ENCODE results near the gene SLC2A1. TPM values are rescaled to one million over a fixed set of nuclear protein-coding genes. Genes with fewer than 3 reads are reported as not detected.

SLC2A1 gene
- total and polyA plus RNA-seq, 2 of the 13 experiments (the other 11 are each of a cell fraction or from before 2014, with no cell fraction given) = 125 to 423 TPM

DNA sequence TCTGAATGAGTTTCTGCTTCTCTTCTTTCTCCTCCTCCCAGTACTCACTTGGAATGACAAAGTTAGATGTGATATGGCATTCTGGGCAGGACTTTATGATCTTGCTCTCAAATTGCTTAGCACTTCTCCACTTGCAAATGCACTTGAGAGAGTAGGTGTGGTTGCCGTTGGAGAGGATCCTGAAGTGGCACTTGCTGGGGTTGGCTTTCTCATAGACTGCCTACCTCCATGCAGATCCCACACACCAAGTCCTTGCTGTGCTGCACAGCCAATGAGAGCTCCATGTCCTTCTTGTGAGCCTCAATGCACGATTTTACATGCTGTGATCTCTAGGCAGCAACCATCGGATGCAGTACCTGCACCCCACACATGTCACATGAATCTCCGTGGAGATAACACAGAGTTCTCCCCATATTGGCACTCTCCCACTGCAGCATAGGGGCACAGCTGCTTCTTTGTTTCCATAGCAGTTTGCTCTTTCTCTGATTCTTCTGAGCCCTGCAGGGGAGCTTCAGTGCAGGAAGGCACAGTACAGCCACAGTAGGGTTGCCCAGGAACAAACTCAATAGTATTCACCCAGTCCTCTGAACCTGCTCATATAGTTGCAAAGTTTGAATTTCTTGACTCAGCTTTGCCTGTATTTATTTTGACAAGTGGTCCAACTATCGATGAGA, 67.1 kb downstream of the SLC2A1 start (continued):
- no peak for TF ChIP-seq MEIS1 (CRISPR knock-in tag; IDR thresholded peaks at IDR 0.05; ENCODE audit: borderline replicate concordance)
- TF ChIP-seq THAP11 (CRISPR knock-in tag; IDR thresholded peaks at IDR 0.05) = no peak
- TF ChIP-seq, protein P1, sequence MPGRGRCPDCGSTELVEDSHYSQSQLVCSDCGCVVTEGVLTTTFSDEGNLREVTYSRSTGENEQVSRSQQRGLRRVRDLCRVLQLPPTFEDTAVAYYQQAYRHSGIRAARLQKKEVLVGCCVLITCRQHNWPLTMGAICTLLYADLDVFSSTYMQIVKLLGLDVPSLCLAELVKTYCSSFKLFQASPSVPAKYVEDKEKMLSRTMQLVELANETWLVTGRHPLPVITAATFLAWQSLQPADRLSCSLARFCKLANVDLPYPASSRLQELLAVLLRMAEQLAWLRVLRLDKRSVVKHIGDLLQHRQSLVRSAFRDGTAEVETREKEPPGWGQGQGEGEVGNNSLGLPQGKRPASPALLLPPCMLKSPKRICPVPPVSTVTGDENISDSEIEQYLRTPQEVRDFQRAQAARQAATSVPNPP (CRISPR knock-in tag; IDR thresholded peaks at IDR 0.05) = no peak
- TF ChIP-seq ZNF878 (CRISPR knock-in tag; IDR thresholded peaks at IDR 0.05) = no peak
- TF ChIP-seq ZNF839 (CRISPR knock-in tag; IDR thresholded peaks at IDR 0.05; ENCODE audit: borderline replicate concordance) = no peak
- no peak for TF ChIP-seq ZNF562 (CRISPR knock-in tag; IDR thresholded peaks at IDR 0.05; ENCODE audit: borderline replicate concordance)

DNA sequence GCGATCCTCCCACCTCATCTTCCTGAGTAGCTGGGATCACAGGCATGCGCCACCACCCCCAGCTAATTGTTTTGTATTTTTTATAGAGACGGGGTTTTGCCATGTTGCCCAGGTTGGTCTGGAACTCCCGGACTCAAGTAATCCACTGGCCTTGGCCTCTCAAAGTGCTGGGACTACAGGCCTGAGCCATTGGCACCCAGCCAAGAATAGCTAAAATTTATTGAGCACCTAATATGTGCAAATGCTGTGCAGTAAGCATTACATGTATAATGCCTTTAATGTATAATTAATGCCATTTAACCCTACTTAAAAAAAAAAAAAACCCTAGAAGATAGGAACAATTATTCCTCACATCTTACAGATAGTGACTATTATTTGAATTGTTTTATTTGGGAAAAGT, 69.4 kb downstream of the SLC2A1 start:
- no peak overlapping the region for H3K4me2 ChIP-seq (ENCODE audit: low read depth, low read length)
- H3K79me2 ChIP-seq (ENCODE audit: insufficient read depth, low read length) = no peaks in the 10 kb centered on the region
- no TSS peak for BruUV-seq (replicated peaks)
- intact Hi-C loops (cut with micrococcal nuclease; ENCODE audit: unreplicated experiment) = no loop called here
- in situ Hi-C loops (cut with HindIII; ENCODE audit: extremely low pct_ligation_motif_present, low pct_unique_long_range_greater_than_20kb) = no loop called here
- DNase-seq (ENCODE audit: low spot score) = no peak
- no peak overlapping the region for H2AFZ ChIP-seq (ENCODE audit: low read length)
- H3K36me3 ChIP-seq (replicated peaks in 1 of 2; ENCODE audit: control insufficient read depth in 1 of 2, insufficient read depth in 2 of 2, low read length in 2 of 2) = no peaks in the 10 kb centered on the region
- H3K4me1 ChIP-seq (ENCODE audit: insufficient read depth, low read length) = no peaks in the 10 kb centered on the region
- H3K4me3 ChIP-seq (replicated peaks in 1 of 3; ENCODE audit: insufficient read depth in 1 of 3, low read depth in 2 of 3, low read length in 3 of 3) = no peak overlapping the region
- no peak for FAIRE-seq
- H3K27me3 ChIP-seq (ENCODE audit: control insufficient read depth in 1 of 2, insufficient read depth in 2 of 2, low read length in 2 of 2) = peaks cover 5 to 14% of the 10 kb centered on the region in 2 experiments; a peak in 4 of 5 replicates
- H3K27ac ChIP-seq (ENCODE audit: extremely low read length, insufficient read depth, low read length) = no peak overlapping the region
- CTCF ChIA-PET (ENCODE audit: low intra/inter-chr PET ratio, low total read pairs) = no interaction called here
- no peak for ATAC-seq
- H3K9ac ChIP-seq (ENCODE audit: insufficient read depth, low read depth, low read length) = no peak overlapping the region
- WGBS (ENCODE audit: low lambda C conversion rate) = 77% methylated on average over 4 of the region's 4 CpGs
- no peaks in the 10 kb centered on the region for H4K20me1 ChIP-seq (ENCODE audit: insufficient read depth, low read length)
- H3K9me3 ChIP-seq (ENCODE audit: low read length) = no peaks in the 10 kb centered on the region
- POLR2A ChIA-PET = interaction anchor here (1.1 kb wide), 1 partner anchor 43 kb away, joined by 3 read pairs; the partner anchor contains the start of gene ZNF691
- TF ChIP-seq, protein P2, sequence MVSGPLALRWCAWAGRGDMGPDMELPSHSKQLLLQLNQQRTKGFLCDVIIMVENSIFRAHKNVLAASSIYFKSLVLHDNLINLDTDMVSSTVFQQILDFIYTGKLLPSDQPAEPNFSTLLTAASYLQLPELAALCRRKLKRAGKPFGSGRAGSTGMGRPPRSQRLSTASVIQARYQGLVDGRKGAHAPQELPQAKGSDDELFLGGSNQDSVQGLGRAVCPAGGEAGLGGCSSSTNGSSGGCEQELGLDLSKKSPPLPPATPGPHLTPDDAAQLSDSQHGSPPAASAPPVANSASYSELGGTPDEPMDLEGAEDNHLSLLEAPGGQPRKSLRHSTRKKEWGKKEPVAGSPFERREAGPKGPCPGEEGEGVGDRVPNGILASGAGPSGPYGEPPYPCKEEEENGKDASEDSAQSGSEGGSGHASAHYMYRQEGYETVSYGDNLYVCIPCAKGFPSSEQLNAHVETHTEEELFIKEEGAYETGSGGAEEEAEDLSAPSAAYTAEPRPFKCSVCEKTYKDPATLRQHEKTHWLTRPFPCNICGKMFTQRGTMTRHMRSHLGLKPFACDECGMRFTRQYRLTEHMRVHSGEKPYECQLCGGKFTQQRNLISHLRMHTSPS (CRISPR knock-in tag; IDR thresholded peaks at IDR 0.05; ENCODE audit: low read depth) = no peak
- TF ChIP-seq RFX5 (IDR thresholded peaks at IDR 0.05; ENCODE audit: low read depth, low read length) (no peak), ZNF564 (CRISPR knock-in tag; IDR thresholded peaks at IDR 0.05) (no peak), ZNF598 (CRISPR knock-in tag; IDR thresholded peaks at IDR 0.05; ENCODE audit: borderline replicate concordance) (no peak), MAFF (IDR thresholded peaks at IDR 0.05; ENCODE audit: low read depth, low read length) (no peak), ZNF670 (CRISPR knock-in tag; IDR thresholded peaks at IDR 0.05; ENCODE audit: borderline replicate concordance) (no peak), BRCA1 (CRISPR knock-in tag; IDR thresholded peaks at IDR 0.05) (no peak), ZNF468 (CRISPR knock-in tag; IDR thresholded peaks at IDR 0.05) (no peak), ZNF331 (CRISPR knock-in tag; IDR thresholded peaks at IDR 0.05) (no peak), MZF1 (CRISPR knock-in tag; IDR thresholded peaks at IDR 0.05; ENCODE audit: borderline replicate concordance) (no peak), RORA (CRISPR knock-in tag; IDR thresholded peaks at IDR 0.05) (no peak)
- TF ChIP-seq, protein P3, sequence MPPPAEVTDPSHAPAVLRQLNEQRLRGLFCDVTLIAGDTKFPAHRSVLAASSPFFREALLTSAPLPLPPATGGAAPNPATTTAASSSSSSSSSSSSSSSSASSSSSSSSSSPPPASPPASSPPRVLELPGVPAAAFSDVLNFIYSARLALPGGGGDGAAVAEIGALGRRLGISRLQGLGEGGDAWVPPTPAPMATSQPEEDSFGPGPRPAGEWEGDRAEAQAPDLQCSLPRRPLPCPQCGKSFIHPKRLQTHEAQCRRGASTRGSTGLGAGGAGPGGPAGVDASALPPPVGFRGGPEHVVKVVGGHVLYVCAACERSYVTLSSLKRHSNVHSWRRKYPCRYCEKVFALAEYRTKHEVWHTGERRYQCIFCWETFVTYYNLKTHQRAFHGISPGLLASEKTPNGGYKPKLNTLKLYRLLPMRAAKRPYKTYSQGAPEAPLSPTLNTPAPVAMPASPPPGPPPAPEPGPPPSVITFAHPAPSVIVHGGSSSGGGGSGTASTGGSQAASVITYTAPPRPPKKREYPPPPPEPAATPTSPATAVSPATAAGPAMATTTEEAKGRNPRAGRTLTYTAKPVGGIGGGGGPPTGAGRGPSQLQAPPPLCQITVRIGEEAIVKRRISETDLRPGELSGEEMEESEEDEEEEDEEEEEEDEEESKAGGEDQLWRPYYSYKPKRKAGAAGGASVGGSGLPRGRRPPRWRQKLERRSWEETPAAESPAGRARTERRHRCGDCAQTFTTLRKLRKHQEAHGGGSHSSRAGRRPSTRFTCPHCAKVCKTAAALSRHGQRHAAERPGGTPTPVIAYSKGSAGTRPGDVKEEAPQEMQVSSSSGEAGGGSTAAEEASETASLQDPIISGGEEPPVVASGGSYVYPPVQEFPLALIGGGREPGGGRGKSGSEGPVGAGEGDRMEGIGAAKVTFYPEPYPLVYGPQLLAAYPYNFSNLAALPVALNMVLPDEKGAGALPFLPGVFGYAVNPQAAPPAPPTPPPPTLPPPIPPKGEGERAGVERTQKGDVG (CRISPR knock-in tag; IDR thresholded peaks at IDR 0.05; ENCODE audit: borderline replicate concordance) = no peak
